OCI-LY7 (cell line): Measurements from ENCODE around the gene VEPH1.

Source experiments
- CTCF ChIP-seq: fragments of 200-600 bp; sonication (generic); conservative IDR thresholded peaks from 2 replicates; pipeline ENCODE4 v1.5.1; 2014; ENCODE audit warnings: mild to moderate bottlenecking, antibody characterized with exemption, low read length, moderate library complexity, mixed read lengths
- EZH2phosphoT487 ChIP-seq: fragments of 200-600 bp; sonication (generic); IDR thresholded peaks from 2 replicates; pipeline ENCODE4 v1.6.1; 2018; ENCODE audit warnings: low read depth, borderline replicate concordance, mild to moderate bottlenecking, mixed run types, antibody characterized with exemption, low read length, moderate library complexity, mixed read lengths

- TF ChIP-seq EZH2phosphoT487: no peak
- no peak for TF ChIP-seq CTCF
Measured at GRCh38 chr3:157242836-157243235, 260.4 kb downstream of the VEPH1 start.
